Measurements from ENCODE around the gene COPG1. TPM values are rescaled to one million over a fixed set of nuclear protein-coding genes. Genes with fewer than 3 reads are reported as not detected.

The COPG1 gene
- total and polyA plus RNA-seq, 2 donors (not counting 3 experiments of a cell fraction or from before 2014, with no cell fraction given): 112 to 202 TPM

DNA sequence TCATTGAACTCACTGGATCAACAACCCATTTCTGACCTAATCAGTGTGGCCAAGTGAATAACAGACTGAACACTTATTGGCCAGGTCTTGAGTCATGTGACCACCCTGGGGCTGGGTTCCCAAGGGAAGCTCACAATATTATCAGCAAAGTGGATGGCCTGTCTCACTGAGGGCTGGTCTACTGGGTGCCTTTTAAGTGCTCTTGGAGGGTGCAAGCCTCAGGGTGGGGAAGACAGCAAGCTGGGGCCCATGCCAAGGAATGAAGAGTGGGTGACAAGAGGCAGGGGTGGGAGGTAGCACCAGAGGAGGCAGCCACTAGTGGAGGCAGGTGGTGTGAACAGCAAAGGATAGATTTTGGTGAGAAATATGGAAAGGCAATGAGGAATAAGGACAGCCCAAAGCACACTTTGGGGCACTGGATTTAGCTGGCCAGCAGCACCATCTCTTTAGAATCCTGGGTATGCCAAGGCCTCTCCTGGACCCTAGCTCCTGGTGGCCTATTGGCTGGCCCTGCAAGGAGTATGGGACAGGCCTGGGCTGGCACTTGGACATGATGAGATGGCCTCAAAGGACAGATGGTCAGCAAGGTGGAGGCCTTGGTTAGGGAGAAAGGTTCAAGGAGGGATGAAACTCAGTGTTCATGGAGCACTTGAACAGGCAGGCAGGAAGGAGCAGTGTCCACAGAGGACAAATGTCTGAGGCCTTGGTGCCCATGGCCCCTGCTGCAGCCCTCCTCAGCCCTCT is 63.4 kb downstream of the COPG1 start:
- Histone ChIP-seq H2AFZ (ENCODE audit: low read depth, low read length) (no peak overlapping the region), H3K27me3 (ENCODE audit: control insufficient read depth in 2 of 2, insufficient read depth in 2 of 2, low read length in 2 of 2) (no peaks in the 10 kb centered on the region), H3K4me3 (replicated peaks in 1 of 3; ENCODE audit: insufficient read depth in 1 of 3, low read depth in 1 of 3, low read length in 3 of 3) (no peak overlapping the region), H3K9me1 (replicated peaks; ENCODE audit: control insufficient read depth, extremely low read depth, insufficient read depth, low read length) (no peaks in the 10 kb centered on the region), H4K20me1 (replicated peaks; ENCODE audit: control insufficient read depth, extremely low read depth, insufficient read depth, low read length) (no peaks in the 10 kb centered on the region), H3K4me1 (ENCODE audit: control insufficient read depth, extremely low read depth, insufficient read depth, low read length) (peaks cover 4% of the 10 kb centered on the region), H3K4me2 (ENCODE audit: insufficient read depth, low read length) (no peak overlapping the region), H3K9ac (replicated peaks; ENCODE audit: extremely low read depth, insufficient read depth, low read length) (no peak overlapping the region), H3K27ac (ENCODE audit: insufficient read depth, low read depth, low read length) (no peak overlapping the region), H3K36me3 (ENCODE audit: control insufficient read depth in 2 of 2, extremely low read depth in 1 of 2, insufficient read depth in 2 of 2, low read length in 2 of 2) (no peaks in the 10 kb centered on the region), H3K79me2 (ENCODE audit: control insufficient read depth, insufficient read depth, low read length) (peaks cover 2% of the 10 kb centered on the region), H3K9me3 (replicated peaks; ENCODE audit: control insufficient read depth, insufficient read depth, low read length) (no peaks in the 10 kb centered on the region)
- no peak for DNase-seq (ENCODE audit: low read depth, low spot score)
- BruUV-seq (replicated peaks): no TSS peak
- dilution Hi-C loops (cut with MboI; ENCODE audit: extremely low pct_ligation_motif_present, low sequenced_read_pairs): no loop called here
- CTCF ChIA-PET: no interaction called here
- POLR2A ChIA-PET: interaction anchor here (0.8 kb wide), 1 partner anchor 33 kb away, joined by 3 read pairs; no protein-coding TSS in a partner anchor
- no peak for FAIRE-seq
- intact Hi-C loops (cut with micrococcal nuclease): no loop called here
- TF ChIP-seq MYC (IDR thresholded peaks at IDR 0.05; ENCODE audit: low read depth, low read length) (no peak), FOS (IDR thresholded peaks at IDR 0.05; ENCODE audit: borderline replicate concordance, insufficient read depth, low read length) (no peak), EZH2 (IDR thresholded peaks at IDR 0.05; ENCODE audit: borderline replicate concordance, low read depth, low read length, severe bottlenecking) (no peak), POLR2AphosphoS5 (IDR thresholded peaks at IDR 0.05; ENCODE audit: insufficient read depth, low read depth, low read length) (no peak), GATA2 (IDR thresholded peaks at IDR 0.05; ENCODE audit: insufficient read depth, insufficient read length, low read depth, low read length) (no peak), POLR2A (IDR thresholded peaks at IDR 0.05; ENCODE audit: low read depth, low read length) (no peak), JUN (IDR thresholded peaks at IDR 0.05; ENCODE audit: borderline replicate concordance, insufficient read depth, insufficient read length, low read depth) (no peak)
- TF ChIP-seq, protein P1, sequence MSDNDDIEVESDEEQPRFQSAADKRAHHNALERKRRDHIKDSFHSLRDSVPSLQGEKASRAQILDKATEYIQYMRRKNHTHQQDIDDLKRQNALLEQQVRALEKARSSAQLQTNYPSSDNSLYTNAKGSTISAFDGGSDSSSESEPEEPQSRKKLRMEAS (IDR thresholded peaks at IDR 0.05; ENCODE audit: insufficient read depth, insufficient read length): no peak
- TF ChIP-seq, protein P2, sequence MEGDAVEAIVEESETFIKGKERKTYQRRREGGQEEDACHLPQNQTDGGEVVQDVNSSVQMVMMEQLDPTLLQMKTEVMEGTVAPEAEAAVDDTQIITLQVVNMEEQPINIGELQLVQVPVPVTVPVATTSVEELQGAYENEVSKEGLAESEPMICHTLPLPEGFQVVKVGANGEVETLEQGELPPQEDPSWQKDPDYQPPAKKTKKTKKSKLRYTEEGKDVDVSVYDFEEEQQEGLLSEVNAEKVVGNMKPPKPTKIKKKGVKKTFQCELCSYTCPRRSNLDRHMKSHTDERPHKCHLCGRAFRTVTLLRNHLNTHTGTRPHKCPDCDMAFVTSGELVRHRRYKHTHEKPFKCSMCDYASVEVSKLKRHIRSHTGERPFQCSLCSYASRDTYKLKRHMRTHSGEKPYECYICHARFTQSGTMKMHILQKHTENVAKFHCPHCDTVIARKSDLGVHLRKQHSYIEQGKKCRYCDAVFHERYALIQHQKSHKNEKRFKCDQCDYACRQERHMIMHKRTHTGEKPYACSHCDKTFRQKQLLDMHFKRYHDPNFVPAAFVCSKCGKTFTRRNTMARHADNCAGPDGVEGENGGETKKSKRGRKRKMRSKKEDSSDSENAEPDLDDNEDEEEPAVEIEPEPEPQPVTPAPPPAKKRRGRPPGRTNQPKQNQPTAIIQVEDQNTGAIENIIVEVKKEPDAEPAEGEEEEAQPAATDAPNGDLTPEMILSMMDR (IDR thresholded peaks at IDR 0.05; ENCODE audit: extremely low read depth in 1 of 2, insufficient read depth in 1 of 2, low read depth in 1 of 2, low read length in 2 of 2): no peak
